SIG-M5 treated with dmso at 0.1 percent for 504 hours (cell line): Measurements from ENCODE around the gene SALL3.
"Not testable (repeated sequence)": the region's sequence is repeated elsewhere in the genome, so short reads cannot be mapped to it uniquely, and the experiment has no call there.

Source experiments
- DNase-seq: peaks from one replicate; lab custom pipeline; 2025; ENCODE audit not compliant: unreplicated experiment; lab: John Stamatoyannopoulos, UW

The SALL3 gene

GRCh38 chr18:78979730-78980278 lies at the start of gene SALL3:
Gene SALL3, plus strand, starts transcription at chr18:78979818. Its CDS starts 457 bp downstream, at chr18:78980275.
- DNase-seq: no peak

- no peak for DNase-seq
Measured at GRCh38 chr18:78932281-78932680, 47.3 kb upstream of the SALL3 start.

- no peak for DNase-seq
Measured at GRCh38 chr18:78934003-78934402, 45.6 kb upstream of the SALL3 start.

- no peak for DNase-seq
Measured at GRCh38 chr18:78934551-78935225, 44.9 kb upstream of the SALL3 start.

- DNase-seq: no peak
Measured at GRCh38 chr18:78935406-78935805, 44.2 kb upstream of the SALL3 start.

GRCh38 chr18:78936251-78937005 lies 43.2 kb upstream of the SALL3 start:
- DNase-seq: no peak

- DNase-seq: no peak
Measured at GRCh38 chr18:78937166-78937565, 42.5 kb upstream of the SALL3 start.

GRCh38 chr18:78939105-78939504 lies 40.5 kb upstream of the SALL3 start:
- DNase-seq: no peak

GRCh38 chr18:78939734-78940494 lies 39.7 kb upstream of the SALL3 start:
- DNase-seq: no peak

- DNase-seq: not testable (repeated sequence)
Measured at GRCh38 chr18:78942236-78942635, 37.4 kb upstream of the SALL3 start.

GRCh38 chr18:78945628-78946027 lies 34.0 kb upstream of the SALL3 start:
- DNase-seq: no peak

- no peak for DNase-seq
Measured at GRCh38 chr18:78947291-78947690, 32.3 kb upstream of the SALL3 start.

- no peak for DNase-seq
Measured at GRCh38 chr18:78948221-78948620, 31.4 kb upstream of the SALL3 start.

- no peak for DNase-seq
Measured at GRCh38 chr18:78948707-78949106, 30.9 kb upstream of the SALL3 start.

- no peak for DNase-seq
Measured at GRCh38 chr18:78949216-78949615, 30.4 kb upstream of the SALL3 start.

GRCh38 chr18:78950386-78950785 lies 29.2 kb upstream of the SALL3 start:
- DNase-seq: no peak

GRCh38 chr18:78953566-78953965 lies 26.1 kb upstream of the SALL3 start:
- DNase-seq: no peak

- DNase-seq: no peak
Measured at GRCh38 chr18:78955051-78955450, 24.6 kb upstream of the SALL3 start.

- DNase-seq: no peak
Measured at GRCh38 chr18:78957140-78957539, 22.5 kb upstream of the SALL3 start.

GRCh38 chr18:78960709-78961108 lies 18.9 kb upstream of the SALL3 start:
- DNase-seq: no peak

GRCh38 chr18:78962098-78962497 lies 17.5 kb upstream of the SALL3 start:
- DNase-seq: no peak

- DNase-seq: not testable (repeated sequence)
Measured at GRCh38 chr18:78964727-78965126, 14.9 kb upstream of the SALL3 start.
